NCI-H345 treated with DMSO at 0.1 percent for 48 hours (cell line): ENCODE results near the gene CCND3.
A peak's percentile ranks its signal among the peaks of the same experiment; 100 is the strongest.
"Not testable (repeated sequence)": the region's sequence is repeated elsewhere in the genome, so short reads cannot be mapped to it uniquely, and the experiment has no call there.

Experiments
- DNase-seq: peaks from one replicate; lab custom pipeline; 2025; ENCODE audit not compliant: unreplicated experiment; lab: John Stamatoyannopoulos, UW

The CCND3 gene

DNA sequence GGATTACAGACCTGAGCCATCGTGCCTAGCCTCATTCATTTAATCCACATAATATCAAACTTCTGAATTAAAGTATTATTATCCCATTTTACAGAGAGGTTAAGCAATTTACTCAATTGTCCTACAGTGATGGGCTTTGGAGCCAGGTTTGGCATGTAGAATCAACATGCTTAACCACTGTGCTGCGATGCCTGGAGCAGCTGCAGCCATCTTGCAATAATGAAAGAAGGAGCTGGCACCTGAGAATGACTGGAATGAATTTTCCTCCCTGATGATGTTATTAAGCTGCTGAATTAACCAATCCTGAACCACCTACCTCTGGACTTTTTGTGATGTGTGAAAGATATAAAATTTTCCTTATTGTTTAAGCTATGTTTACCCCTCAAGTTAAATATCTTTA lies 13.1 kb upstream of the CCND3 start:
- DNase-seq = no peak

DNA sequence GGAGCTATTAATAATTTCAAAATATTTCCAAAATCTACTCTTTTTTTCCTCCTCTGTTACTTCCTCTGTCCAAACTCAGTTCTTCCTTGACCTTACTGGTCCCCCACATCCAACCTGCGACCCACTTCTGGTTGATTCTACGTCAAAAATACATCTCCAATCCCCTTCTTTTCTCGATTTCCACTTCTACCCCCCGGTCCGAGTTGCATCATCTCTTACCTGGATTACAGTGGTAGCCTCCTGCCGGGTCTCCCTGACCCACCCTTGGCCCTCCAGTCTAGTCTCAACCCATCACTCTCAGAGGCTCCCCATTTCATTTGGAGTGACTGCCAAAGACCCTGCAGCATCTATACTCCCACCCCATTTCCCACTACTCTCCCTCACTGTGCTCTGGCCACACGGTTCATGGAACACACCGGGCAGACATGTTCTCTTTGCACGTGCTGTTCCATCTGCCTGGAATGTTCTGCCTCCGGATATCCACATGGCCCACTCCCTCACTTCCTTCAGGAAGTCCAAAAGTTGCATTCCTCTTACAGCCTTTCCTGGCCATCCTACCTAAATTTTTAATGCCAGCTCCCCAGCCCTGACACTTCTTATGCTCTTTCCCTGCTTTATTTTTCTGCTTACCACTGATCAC lies 6.1 kb upstream of the CCND3 start:
- no peak for DNase-seq

DNA sequence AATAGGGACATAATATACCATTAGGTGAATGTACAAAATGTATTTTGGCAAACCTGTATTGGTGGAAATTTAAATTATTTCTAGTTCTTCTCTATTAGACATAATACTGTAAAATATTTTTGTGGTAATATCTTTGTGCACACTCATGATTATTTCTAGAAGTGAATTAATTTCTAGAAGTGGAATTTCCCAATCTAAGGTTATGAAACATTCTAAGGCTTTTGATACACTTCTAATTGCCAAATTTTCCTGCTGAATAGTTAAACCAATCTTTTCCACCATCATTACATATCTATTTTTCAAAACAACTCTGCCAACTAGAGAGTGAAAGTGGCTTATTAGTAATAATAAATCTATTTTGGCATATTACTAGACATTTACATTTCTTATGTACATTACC lies 1.8 kb upstream of the CCND3 start:
- no peak for DNase-seq

DNA sequence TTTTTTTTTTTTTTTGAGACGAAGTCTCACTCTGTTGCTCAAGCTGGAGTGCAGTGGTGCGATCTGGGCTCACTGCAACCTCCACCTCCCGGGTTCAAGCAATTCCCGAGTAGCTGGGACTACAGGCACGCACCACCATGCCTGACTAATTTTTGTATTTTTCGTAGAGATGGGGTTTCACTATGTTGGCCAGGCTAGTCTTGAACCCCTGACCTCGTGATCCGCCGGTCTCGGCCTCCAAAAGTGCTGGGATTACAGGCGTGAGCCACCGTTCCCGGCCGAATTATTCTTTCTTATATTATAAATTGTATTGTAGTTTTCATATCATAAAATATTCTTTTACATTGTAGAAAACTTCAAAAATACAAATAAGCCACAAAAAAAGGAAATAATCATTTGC lies 1.3 kb upstream of the CCND3 start:
- not testable (repeated sequence) for DNase-seq

DNA sequence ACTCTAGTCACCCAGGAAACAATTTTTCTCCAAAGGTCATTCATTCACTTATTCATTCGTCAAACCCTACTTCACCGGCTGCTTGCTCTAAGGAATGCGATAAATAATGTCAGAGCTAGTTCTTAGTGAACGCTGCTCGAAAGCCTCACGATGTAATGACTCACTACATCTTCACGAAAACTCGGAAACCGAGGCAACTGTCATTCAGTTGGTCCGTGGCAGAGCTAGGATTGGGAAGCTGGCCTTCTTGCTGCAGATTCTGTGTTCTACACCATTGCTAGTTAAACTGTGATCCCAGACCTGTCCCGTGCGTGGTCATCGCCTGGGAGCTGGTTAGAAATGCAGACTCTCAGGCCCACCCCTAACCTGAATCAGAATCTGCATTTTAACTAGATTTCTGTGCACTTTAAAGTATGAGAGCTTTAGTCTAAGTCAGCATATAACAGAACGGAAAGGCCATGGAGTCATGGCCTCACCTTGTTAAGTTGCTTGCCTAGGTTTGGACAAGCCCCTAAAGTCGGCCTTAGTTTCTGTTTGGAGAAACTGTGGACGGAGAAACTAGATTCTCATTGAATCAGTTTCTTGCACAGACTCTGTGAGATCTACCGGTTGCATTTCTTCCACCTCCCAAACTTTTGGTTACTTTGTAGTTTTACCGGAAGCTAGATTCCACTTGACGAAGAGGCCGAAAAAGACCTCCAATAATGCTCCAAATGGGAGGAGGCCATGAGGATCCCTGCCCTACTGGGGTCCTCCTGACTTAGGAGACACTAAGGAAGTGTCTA lies 651 bp upstream of the CCND3 start:
- DNase-seq = no peak

DNA sequence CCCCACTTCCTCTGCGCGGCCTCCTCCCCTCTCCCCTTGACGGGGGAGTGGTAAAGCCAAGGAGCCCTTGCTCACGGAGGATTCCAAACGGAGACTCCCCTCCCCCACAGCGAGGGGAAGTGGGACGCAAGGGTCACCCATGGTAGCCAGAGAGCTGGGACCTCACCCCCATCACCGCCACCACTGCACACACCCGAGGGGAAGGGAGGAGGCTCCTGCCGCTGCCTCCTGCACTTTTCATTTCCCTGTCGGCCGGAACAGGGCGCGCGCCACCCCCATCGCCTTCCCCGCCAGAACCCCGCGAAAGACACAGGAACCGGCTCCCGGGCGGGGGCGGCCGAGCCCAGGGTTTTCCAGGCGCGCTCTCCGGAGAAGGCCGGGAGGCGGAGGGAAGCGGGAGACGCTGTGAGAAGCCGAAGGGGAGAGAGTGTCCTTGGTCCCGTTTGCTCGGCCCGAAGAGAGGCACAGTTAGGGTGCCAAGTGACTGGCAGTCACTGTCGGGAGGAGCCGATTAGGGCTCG lies 789 bp downstream of the CCND3 start:
- no peak for DNase-seq

DNA sequence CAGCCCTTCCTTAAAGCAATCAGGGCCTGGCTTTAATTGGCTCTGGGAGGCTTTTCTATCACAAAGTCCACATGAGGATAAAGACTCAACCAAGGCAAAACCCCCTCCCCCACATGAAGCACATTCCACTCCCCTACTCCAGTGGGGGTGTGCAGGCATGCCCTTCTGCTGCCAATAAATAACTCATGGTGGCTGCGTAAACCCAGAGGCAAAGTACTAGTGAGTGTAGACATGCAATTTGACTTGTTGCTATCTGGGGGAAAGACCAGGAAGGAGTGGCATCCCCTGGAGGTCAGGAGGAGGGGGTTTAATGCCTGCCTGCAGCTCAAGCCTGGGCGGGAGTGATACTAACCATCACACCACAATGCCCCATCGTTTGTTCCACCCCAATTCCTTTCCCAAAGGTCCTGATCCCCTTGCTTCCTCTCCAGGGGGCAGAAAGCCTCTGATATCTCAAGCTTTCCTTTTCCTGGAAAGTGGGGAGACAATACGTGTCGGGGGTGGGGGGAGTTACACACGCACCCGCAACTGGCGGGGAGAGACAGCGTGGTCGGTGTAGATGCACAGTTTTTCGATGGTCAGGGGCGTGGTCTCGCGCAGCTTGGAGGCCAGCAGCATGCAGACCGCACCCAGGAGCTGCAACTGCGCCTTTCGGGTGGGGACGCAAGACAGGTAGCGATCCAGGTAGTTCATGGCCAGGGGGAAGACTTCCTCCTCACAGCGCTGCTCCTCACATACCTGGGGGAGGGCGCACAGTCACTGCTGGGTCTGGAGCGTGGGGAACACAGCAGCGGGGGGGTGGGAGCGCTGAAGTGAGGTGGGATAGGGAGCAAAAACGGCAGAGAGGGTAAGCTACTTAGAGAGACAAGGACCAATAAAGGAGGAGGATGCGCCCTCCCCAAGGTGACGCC lies 1.5 kb downstream of the CCND3 start:
- DNase-seq = no peak

DNA sequence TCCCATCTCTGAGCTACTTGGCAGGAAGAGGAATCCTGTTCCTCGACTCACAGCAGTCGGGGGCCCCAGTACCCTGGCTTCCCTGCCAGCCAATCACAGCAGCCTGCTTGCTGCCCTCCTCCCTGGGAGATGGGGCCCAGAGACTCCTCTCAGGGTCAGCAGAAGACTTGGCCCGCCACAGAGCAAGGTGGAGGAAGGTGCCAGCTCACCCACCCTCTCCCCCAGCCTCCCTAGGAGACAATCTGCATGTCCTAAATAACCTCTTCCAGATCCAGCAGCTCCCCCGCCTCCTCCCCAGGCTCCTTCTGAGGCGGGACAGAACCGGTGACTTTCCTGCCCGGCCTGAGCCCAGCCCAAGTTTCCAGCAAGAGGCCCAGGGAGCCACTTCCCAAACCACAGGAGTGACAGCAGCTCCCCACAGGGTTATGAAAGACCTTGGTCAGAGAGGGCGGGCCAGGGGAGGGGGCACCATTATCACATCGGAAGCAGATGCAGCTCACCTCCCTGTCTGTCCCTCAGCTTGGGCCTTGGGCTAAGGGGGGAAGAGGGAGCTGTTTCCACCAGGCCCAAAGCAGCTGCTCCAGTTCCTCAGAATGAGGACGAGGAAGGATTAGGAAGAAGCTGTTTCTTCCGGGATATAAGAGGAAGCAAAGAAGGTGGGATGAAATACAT lies 2.3 kb downstream of the CCND3 start:
- no peak for DNase-seq

DNA sequence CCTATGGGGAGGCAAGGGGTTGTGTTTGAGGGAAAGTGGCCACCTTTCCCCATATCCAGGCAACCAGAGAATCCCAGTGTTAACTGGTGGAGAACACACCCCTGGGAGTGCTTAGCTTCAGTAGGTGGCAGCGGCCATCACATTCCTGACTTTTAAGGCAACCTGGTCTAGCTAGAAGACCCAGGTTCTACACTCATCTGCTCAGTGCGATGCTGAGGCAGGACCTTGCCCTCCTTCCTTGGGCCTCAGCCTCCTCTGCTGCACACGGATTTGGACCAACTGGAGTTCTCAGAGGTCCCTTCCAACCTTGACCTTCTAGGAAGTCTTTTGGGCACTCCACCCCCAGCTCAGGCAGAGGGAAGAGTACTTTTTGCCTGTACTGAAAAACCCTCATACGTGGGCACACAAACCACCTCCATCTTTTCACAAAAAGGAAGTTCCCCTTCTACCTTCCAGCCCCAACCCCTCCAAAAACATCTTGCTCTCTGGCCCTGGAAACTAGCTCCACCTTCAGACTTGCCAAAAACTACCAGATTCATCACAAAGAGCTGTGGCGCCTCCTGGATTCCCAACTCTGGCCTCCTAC lies 2.9 kb downstream of the CCND3 start:
- no peak for DNase-seq

DNA sequence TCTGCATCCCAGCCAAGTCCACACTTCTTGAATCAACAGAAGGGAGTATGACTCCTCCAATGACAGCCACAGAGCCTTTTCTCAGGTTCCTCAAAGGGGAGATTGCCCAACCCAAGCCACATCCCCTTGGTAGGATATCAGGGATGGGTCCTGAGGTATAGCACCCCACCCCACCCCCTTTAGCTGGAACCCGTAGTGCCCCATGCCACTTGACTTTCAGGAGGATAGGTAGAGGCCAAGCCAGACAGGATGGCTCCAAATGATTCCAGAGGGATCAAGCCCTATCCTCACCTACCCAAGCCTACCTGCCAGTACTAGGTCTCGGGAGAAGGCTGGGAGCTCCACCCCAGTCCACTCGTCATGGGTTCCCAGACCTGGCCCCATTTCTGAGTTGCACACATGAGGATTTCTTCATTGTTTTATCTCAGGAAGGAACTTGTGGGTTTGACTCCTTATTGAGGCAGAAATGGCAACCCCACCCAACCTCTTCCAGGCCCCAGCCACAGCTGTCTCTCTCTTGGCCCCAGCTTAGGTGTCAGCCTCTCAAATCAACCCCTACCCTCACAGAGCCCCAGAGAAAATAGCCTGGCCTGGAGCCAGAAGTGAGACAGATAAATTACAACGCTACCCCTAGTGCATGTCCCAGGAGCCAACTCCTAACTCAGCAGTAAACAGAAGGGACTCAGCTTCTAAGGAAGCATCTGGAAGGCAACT lies 3.6 kb downstream of the CCND3 start:
- no peak for DNase-seq

DNA sequence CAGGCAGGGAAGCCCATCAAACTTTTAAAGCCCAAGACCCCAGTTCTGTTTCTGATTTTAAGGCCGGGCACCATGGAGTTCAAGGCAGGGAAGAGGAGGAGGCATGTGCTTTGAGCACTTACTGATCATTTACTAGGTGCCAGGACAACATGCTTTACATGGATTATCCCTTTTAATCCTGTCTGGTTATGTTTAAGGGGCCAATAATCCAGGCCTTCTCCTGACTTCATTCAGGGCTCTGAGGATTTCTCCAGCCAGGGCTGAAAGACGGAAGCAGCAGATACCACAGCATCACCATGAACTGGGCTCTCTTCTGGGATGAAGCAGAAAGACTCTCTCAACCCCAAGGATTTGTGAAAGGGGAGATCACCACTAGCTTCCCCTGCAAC lies 4.1 kb downstream of the CCND3 start:
- DNase-seq = no peak

DNA sequence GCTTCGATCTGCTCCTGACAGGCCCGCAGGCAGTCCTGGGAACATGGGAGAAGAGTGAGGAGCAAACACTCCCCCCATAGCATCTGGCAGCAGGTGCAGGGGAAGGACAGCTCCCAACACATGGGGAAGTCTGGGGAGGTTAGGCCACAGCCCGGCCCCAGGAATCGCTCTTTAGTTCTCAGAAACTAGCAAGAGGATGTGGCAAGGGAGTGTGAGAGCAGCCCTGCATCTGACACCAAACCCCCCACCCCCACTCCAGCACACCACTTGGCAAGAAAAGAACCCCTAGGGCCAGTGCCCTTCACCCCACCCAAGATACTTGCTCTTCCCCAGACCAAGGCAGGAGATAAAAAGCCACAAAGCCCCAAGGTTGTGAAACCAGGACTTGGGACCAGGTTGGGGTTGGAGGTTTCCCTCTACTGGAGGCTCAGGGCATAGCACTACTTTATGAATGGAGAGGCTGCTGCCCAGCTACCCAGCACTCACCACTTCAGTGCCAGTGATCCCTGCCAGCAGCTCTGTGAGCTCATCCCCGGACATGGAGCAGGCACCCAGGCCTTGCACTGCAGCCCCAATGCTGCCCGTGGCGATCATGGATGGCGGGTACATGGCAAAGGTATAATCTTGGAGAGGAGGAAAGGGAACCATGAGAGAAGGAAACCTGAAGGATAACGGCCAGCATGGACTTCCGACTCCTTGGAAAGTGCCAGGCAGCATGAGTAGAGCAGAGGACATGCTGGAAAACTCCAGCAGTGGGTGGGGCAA lies 5.4 kb downstream of the CCND3 start:
- DNase-seq = peak; percentile 28

DNA sequence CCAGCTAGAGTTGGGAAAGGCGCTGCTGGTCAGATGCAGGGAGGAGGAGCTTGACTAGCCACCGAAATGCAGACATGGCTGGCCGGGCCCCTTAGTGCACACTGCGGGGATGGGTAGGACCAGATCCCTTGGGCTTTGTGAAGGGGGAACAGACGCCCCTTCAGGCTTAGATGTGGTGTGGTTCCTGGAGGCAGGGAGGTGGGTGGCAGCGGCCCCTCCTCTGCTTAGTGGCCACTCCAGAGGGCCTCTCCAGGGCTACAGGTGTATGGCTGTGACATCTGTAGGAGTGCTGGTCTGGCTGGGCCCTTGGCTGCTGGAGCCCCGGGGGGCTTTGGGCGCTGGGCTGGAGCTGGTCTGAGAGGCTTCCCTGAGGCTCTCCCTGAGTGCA lies 5.9 kb downstream of the CCND3 start:
- no peak for DNase-seq

DNA sequence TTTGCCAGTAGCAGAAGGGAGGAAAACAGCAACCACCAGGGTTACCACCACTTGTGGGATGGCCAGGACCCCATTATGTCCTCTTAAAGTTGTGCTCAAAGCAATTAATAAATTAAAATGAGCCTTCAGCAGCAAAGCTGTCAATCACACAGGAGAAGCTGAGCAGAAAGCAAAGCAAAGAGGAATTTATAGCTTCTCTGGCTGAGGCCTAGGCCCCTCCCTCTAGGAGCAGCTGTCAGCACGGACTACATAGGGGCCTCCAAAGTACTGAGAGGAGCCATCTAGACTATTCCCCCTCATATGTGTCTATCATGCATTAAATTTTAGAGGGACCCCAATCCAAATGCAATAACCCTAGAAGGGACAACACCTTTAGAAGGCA lies 6.4 kb downstream of the CCND3 start:
- DNase-seq = no peak

DNA sequence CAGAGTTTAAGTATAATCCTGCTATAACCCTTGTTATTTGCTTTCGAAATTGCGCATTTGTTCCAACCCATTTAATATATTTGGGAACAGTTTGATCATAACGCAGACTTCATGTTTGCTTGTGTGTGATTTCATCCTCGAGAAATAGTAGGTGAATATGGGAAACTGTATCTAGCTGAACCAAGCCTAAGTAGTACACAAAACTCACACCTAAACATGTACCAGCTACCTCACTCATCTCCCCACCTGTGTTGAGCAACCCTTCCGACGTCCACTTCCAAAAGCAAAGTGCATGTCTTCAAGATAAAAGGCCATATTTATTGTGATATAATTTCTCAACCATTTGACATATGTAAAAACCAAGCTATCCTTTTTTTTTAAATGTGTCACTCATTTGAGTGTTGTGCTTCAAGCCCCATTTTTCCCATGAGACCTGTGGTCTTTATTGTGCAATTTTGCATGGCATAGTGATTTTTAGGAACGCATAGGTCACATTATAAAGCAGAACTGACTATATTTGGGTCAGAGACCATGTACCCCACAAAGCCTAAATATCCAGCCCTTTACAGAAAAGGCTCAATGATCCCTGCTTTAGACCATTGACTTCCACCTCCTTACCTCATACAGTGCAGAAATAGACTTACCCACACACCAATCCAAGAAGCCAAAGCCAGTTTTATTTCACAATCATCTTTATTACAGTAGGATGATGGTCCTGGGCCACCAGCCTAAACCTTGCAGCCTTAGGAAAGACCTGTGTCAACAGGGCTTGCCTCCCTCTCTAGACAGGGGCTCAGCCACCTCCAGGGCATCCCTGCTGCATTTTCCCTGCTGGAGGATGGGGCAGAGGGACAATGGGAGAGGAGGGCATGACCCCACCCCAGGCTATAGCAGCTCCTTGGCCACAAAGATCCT lies 7.1 kb downstream of the CCND3 start:
- DNase-seq = no peak

DNA sequence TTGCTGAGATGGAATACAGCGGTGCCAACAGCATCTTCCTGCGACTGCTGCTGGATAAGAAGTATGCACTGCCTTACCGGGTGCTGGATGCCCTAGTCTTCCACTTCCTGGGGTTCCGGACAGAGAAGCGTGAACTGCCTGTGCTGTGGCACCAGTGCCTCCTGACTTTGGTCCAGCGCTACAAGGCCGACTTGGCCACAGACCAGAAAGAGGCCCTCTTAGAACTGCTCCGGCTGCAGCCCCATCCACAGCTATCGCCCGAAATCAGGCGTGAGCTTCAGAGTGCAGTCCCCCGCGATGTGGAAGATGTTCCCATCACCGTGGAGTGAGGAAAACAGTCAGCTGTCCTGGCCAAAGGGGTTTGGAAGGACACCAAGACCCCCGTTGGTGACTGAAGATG lies 9.2 kb downstream of the CCND3 start:
- no peak for DNase-seq

DNA sequence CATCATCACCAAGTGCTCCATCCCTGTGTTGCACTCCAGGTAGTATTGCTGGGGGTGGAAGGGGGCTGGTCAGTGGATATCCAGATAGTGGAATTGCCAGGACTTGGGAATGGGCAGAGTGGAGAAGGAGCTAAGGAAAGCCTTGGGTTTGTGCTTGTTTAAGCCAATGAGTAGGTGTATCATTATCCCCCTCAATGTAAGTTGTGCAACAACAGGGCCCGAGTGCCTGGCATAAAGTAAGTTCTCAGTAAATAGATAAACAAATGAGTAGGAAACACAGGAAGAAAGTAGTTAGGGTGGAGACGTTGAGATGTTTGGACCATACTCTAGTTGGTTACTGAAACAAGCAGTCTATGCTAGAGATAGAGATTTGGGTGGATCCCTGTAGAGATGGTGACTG lies 9.8 kb downstream of the CCND3 start:
- DNase-seq = no peak

DNA sequence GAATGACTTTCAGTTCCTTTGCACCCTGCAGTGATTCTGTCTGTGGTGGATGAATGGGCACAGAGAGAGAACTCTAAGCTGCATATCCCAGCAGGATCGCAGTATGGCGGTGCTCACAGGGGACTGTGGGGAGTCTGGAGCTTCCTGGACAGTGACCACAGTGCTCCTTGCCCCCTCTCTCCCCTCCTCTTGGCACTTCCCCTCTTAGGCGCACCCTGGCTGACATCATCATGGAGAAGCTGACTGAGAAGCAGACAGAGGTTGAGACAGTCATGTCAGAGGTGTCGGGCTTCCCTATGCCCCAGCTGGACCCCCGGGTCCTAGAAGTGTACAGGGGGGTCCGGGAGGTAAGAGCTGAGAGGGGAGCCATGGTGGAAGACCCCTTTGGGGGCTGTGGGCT lies 11.7 kb downstream of the CCND3 start:
- no peak for DNase-seq
